ENCODE data around the gene FBXW7. TPM values are rescaled to one million over a fixed set of nuclear protein-coding genes. Genes with fewer than 3 reads are reported as not detected.

FBXW7 gene
- 38.9 and 42.1 TPM in 2 replicates for total RNA-seq (2014; rRNA removed; shearing (Covaris generic); ENCODE audit: low replicate concordance)

GRCh38 chr4:152535903-152536544 lies at the start of gene FBXW7:
TSS of gene FBXW7 (minus strand) at chr4:152536092. CDS start at chr4:152411803, 124,289 bp downstream.
- peak; percentile 100 for DNase-seq (ENCODE audit: low read depth)
- in situ Hi-C loops (cut with HindIII; ENCODE audit: low pct_unique_long_range_greater_than_20kb, low sequenced_read_pairs), result no loop called here

- no peak for DNase-seq (ENCODE audit: low read depth)
- in situ Hi-C loops (cut with HindIII; ENCODE audit: low pct_unique_long_range_greater_than_20kb, low sequenced_read_pairs), result no loop called here
Observed at GRCh38 chr4:152585023-152585441, 49.1 kb upstream of the FBXW7 start.

GRCh38 chr4:152581536-152582160 lies 45.8 kb upstream of the FBXW7 start:
- in situ Hi-C loops (cut with HindIII; ENCODE audit: low pct_unique_long_range_greater_than_20kb, low sequenced_read_pairs), result no loop called here
- DNase-seq (ENCODE audit: low read depth), result no peak

- no peak for DNase-seq (ENCODE audit: low read depth)
- in situ Hi-C loops (cut with HindIII; ENCODE audit: low pct_unique_long_range_greater_than_20kb, low sequenced_read_pairs), result no loop called here
Observed at GRCh38 chr4:152579916-152580315, 44.0 kb upstream of the FBXW7 start.

- in situ Hi-C loops (cut with HindIII; ENCODE audit: low pct_unique_long_range_greater_than_20kb, low sequenced_read_pairs), result no loop called here
Observed at GRCh38 chr4:152579107-152579764, 43.3 kb upstream of the FBXW7 start.

GRCh38 chr4:152578670-152579069 lies 42.8 kb upstream of the FBXW7 start:
- in situ Hi-C loops (cut with HindIII; ENCODE audit: low pct_unique_long_range_greater_than_20kb, low sequenced_read_pairs), result no loop called here
- no peak for DNase-seq (ENCODE audit: low read depth)

More at GRCh38 chr4:152579107-152579764, 43.3 kb upstream of the FBXW7 start:
- no peak for DNase-seq (ENCODE audit: low read depth)

GRCh38 chr4:152577708-152578396 lies 42.0 kb upstream of the FBXW7 start:
- in situ Hi-C loops (cut with HindIII; ENCODE audit: low pct_unique_long_range_greater_than_20kb, low sequenced_read_pairs), result no loop called here
- DNase-seq (ENCODE audit: low read depth), result no peak

GRCh38 chr4:152575533-152575932 lies 39.6 kb upstream of the FBXW7 start:
- in situ Hi-C loops (cut with HindIII; ENCODE audit: low pct_unique_long_range_greater_than_20kb, low sequenced_read_pairs), result no loop called here
- no peak for DNase-seq (ENCODE audit: low read depth)

GRCh38 chr4:152573861-152574260 lies 38.0 kb upstream of the FBXW7 start:
- no peak for DNase-seq (ENCODE audit: low read depth)
- in situ Hi-C loops (cut with HindIII; ENCODE audit: low pct_unique_long_range_greater_than_20kb, low sequenced_read_pairs), result no loop called here

GRCh38 chr4:152572417-152573086 lies 36.7 kb upstream of the FBXW7 start:
- DNase-seq (ENCODE audit: low read depth), result no peak
- in situ Hi-C loops (cut with HindIII; ENCODE audit: low pct_unique_long_range_greater_than_20kb, low sequenced_read_pairs), result no loop called here

GRCh38 chr4:152571770-152572169 lies 35.9 kb upstream of the FBXW7 start:
- in situ Hi-C loops (cut with HindIII; ENCODE audit: low pct_unique_long_range_greater_than_20kb, low sequenced_read_pairs), result no loop called here
- DNase-seq (ENCODE audit: low read depth), result no peak

GRCh38 chr4:152571296-152571695 lies 35.4 kb upstream of the FBXW7 start:
- DNase-seq (ENCODE audit: low read depth), result no peak
- in situ Hi-C loops (cut with HindIII; ENCODE audit: low pct_unique_long_range_greater_than_20kb, low sequenced_read_pairs), result no loop called here

- no peak for DNase-seq (ENCODE audit: low read depth)
- in situ Hi-C loops (cut with HindIII; ENCODE audit: low pct_unique_long_range_greater_than_20kb, low sequenced_read_pairs), result no loop called here
Observed at GRCh38 chr4:152565333-152565732, 29.4 kb upstream of the FBXW7 start.

GRCh38 chr4:152564336-152564735 lies 28.4 kb upstream of the FBXW7 start:
- no peak for DNase-seq (ENCODE audit: low read depth)
- in situ Hi-C loops (cut with HindIII; ENCODE audit: low pct_unique_long_range_greater_than_20kb, low sequenced_read_pairs), result no loop called here

- in situ Hi-C loops (cut with HindIII; ENCODE audit: low pct_unique_long_range_greater_than_20kb, low sequenced_read_pairs), result no loop called here
Observed at GRCh38 chr4:152563209-152563608, 27.3 kb upstream of the FBXW7 start.

GRCh38 chr4:152559641-152560040 lies 23.7 kb upstream of the FBXW7 start:
- in situ Hi-C loops (cut with HindIII; ENCODE audit: low pct_unique_long_range_greater_than_20kb, low sequenced_read_pairs), result no loop called here
- no peak for DNase-seq (ENCODE audit: low read depth)

More at GRCh38 chr4:152563209-152563608, 27.3 kb upstream of the FBXW7 start:
- no peak for DNase-seq (ENCODE audit: low read depth)

GRCh38 chr4:152558396-152558795 lies 22.5 kb upstream of the FBXW7 start:
- DNase-seq (ENCODE audit: low read depth), result no peak
- in situ Hi-C loops (cut with HindIII; ENCODE audit: low pct_unique_long_range_greater_than_20kb, low sequenced_read_pairs), result no loop called here

GRCh38 chr4:152556834-152557233 lies 20.9 kb upstream of the FBXW7 start:
- no peak for DNase-seq (ENCODE audit: low read depth)
- in situ Hi-C loops (cut with HindIII; ENCODE audit: low pct_unique_long_range_greater_than_20kb, low sequenced_read_pairs), result no loop called here
